Keratinocyte (primary cell): ENCODE measurements around the gene P2RY13. TPM values are rescaled to one million over a fixed set of nuclear protein-coding genes. Genes with fewer than 3 reads are reported as not detected.

Experiments
- DNase-seq: peaks from one replicate; pipeline ENCODE4 v3.0.0-alpha.2; 2011; ENCODE audit warnings: low read depth, missing footprints, low spot score
- FAIRE-seq: peaks from 2 replicates; lab custom pipeline; 2011; peaks lifted over from hg19 to GRCh38; lab: Jason Lieb, UNC
- H2AFZ ChIP-seq: 2 replicates; pipeline ENCODE4 v1.6.0; 2012; ENCODE audit warnings: low read length, control low read depth, inconsistent platforms; ENCODE audit not compliant: control insufficient read depth
- H3K27ac ChIP-seq: 2 replicates; pipeline ENCODE4 v1.5.1; 2011; ENCODE audit warnings: low read length; ENCODE audit not compliant: control insufficient read depth, insufficient read depth
- H3K27me3 ChIP-seq: 3 replicates; pipeline ENCODE4 v1.6.0; 2011; ENCODE audit warnings: low read length; ENCODE audit not compliant: control insufficient read depth, insufficient read depth; ENCODE audit errors: extremely low read depth
- H3K36me3 ChIP-seq, 2 experiments: 2 replicates in 1 of 2; 3 replicates in 1 of 2; pipeline ENCODE4 v1.5.1; 2011; ENCODE audit warnings: low read length in 2 of 2, mild to moderate bottlenecking in 1 of 2; ENCODE audit not compliant: control insufficient read depth in 2 of 2, insufficient read depth in 2 of 2; ENCODE audit errors: extremely low read depth in 1 of 2
- H3K4me1 ChIP-seq: 3 replicates; pipeline ENCODE4 v1.5.1; 2011; ENCODE audit warnings: low read length; ENCODE audit not compliant: control insufficient read depth, insufficient read depth; ENCODE audit errors: extremely low read depth
- H3K4me2 ChIP-seq: 3 replicates; pipeline ENCODE4 v1.6.0; 2011; ENCODE audit warnings: low read depth, low read length; ENCODE audit not compliant: control insufficient read depth, insufficient read depth; ENCODE audit errors: extremely low read depth
- H3K4me3 ChIP-seq, 3 experiments: fragments of 200-600 bp in 1 of 3; sonication (generic) in 1 of 3; 2 replicates in 2 of 3; 3 replicates in 1 of 3; pipeline ENCODE4 v1.5.1; 2011 to 2016; ENCODE audit warnings: low read length in 3 of 3, mild to moderate bottlenecking in 3 of 3, control low read depth in 2 of 3, inconsistent platforms in 1 of 3, low read depth in 1 of 3, mixed read lengths in 1 of 3, mixed run types in 1 of 3, moderate library complexity in 1 of 3; ENCODE audit not compliant: control insufficient read depth in 2 of 3, insufficient read depth in 2 of 3; ENCODE audit errors: extremely low read depth in 1 of 3
- H3K79me2 ChIP-seq: 2 replicates; pipeline ENCODE4 v1.6.0; 2012; ENCODE audit warnings: low read length; ENCODE audit not compliant: control insufficient read depth, insufficient read depth
- H3K9ac ChIP-seq: 3 replicates; pipeline ENCODE4 v1.6.0; 2011; ENCODE audit warnings: low read length; ENCODE audit not compliant: control insufficient read depth, insufficient read depth; ENCODE audit errors: extremely low read depth
- H3K9me1 ChIP-seq: 3 replicates; pipeline ENCODE4 v1.6.0; 2011; ENCODE audit warnings: low read length; ENCODE audit not compliant: control insufficient read depth, insufficient read depth; ENCODE audit errors: extremely low read depth
- H3K9me3 ChIP-seq: 2 replicates; pipeline ENCODE4 v1.5.1; 2012; ENCODE audit warnings: low read depth, low read length; ENCODE audit not compliant: control insufficient read depth
- H4K20me1 ChIP-seq: 3 replicates; pipeline ENCODE4 v1.6.0; 2011; ENCODE audit warnings: low read length; ENCODE audit not compliant: control insufficient read depth, insufficient read depth; ENCODE audit errors: extremely low read depth
- CTCF ChIP-seq, 3 experiments: IDR thresholded peaks in 1 of 3; conservative IDR thresholded peaks in 1 of 3; optimal IDR thresholded peaks in 1 of 3; 2 replicates in 2 of 3; 3 replicates in 1 of 3; pipeline versions ENCODE3 to v1.5.1; 2011; ENCODE audit warnings: low read length in 3 of 3, mild to moderate bottlenecking in 3 of 3, moderate library complexity in 2 of 3, control low read depth in 1 of 3, inconsistent platforms in 1 of 3; ENCODE audit not compliant: insufficient read depth in 2 of 3; ENCODE audit errors: extremely low read depth in 1 of 3
- EZH2 ChIP-seq: IDR thresholded peaks from one replicate; pipeline ENCODE4 v1.6.1; 2012; ENCODE audit warnings: inconsistent platforms, mild to moderate bottlenecking, low read length, moderate library complexity
- dilution Hi-C: fragments of 300-500 bp; cut with MboI; formaldehyde crosslinking; loops from one replicate; pipeline ENCODE4 v1.7.0; 2020; ENCODE audit warnings: low sequenced_read_pairs; ENCODE audit not compliant: extremely low pct_ligation_motif_present
- polyA plus RNA-seq, 5 experiments: library from polyadenylated mRNA; depleted of rRNA in 3 of 5; stranded (reverse) in 3 of 5; stranded (forward) in 1 of 5; unstranded in 1 of 5; fragments of >200 nt; gene quantifications; 1 replicate in 1 of 5; 2 replicates in 3 of 5; 3 replicates in 1 of 5; pipeline versions ENCODE4 v1.2.1 to v1.2.3, GENCODE V29; 2011 to 2012; ENCODE audit warnings: missing spikeins in 2 of 5, low read depth in 1 of 5, low replicate concordance in 1 of 5

The P2RY13 gene
- polyA plus RNA-seq, 1 donor (not counting 4 experiments of a cell fraction or from before 2014, with no cell fraction given): not detected

- H3K27me3 ChIP-seq: no peaks in the 10 kb centered on the region
- peaks cover 3% of the 10 kb centered on the region for H4K20me1 ChIP-seq
- dilution Hi-C loops: no loop called here
- no peak for TF ChIP-seq EZH2
- no peak for TF ChIP-seq CTCF (optimal IDR thresholded peaks at IDR 0.05 in 1 of 3, IDR thresholded peaks at IDR 0.05 in 1 of 3, conservative IDR thresholded peaks at IDR 0.05 in 1 of 3; ENCODE audit: extremely low read depth in 1 of 3, insufficient read depth in 2 of 3, low read length in 3 of 3)
- FAIRE-seq (peak; percentile 91), DNase-seq (no peak)
- peak overlapping the region; percentile 94 for H3K9ac ChIP-seq
- H3K79me2 ChIP-seq: peaks cover 56% of the 10 kb centered on the region
- peak overlapping the region; percentile 98 for H3K27ac ChIP-seq
- no peak overlapping the region for H2AFZ ChIP-seq
- peaks cover 56% of the 10 kb centered on the region for H3K4me1 ChIP-seq
- no peaks in the 10 kb centered on the region for H3K9me3 ChIP-seq
- H3K4me3 ChIP-seq: peak overlapping the region; percentile 75 to 93 (median 92)
- no peaks in the 10 kb centered on the region for H3K9me1 ChIP-seq
- peak overlapping the region; percentile 95 for H3K4me2 ChIP-seq
- peaks cover 4 to 16% of the 10 kb centered on the region in 2 experiments for H3K36me3 ChIP-seq
Observed at GRCh38 chr3:151315846-151316245, 13.5 kb downstream of the P2RY13 start.

GRCh38 chr3:151315136-151315535, 14.2 kb downstream of the P2RY13 start:
- dilution Hi-C loops: no loop called here
- H3K4me1 ChIP-seq: peaks cover 52% of the 10 kb centered on the region
- peak overlapping the region; percentile 75 to 93 (median 92) for H3K4me3 ChIP-seq
- no peaks in the 10 kb centered on the region for H3K27me3 ChIP-seq
- DNase-seq (no peak), FAIRE-seq (peak; percentile 92)
- H3K4me2 ChIP-seq: peak overlapping the region; percentile 95
- peak overlapping the region; percentile 98 for H3K27ac ChIP-seq
- H4K20me1 ChIP-seq: peaks cover 3% of the 10 kb centered on the region
- peaks cover 63% of the 10 kb centered on the region for H3K79me2 ChIP-seq
- TF ChIP-seq EZH2 (no peak), CTCF (optimal IDR thresholded peaks at IDR 0.05 in 1 of 3, IDR thresholded peaks at IDR 0.05 in 1 of 3, conservative IDR thresholded peaks at IDR 0.05 in 1 of 3; ENCODE audit: extremely low read depth in 1 of 3, insufficient read depth in 2 of 3, low read length in 3 of 3) (no peak)
- H3K9ac ChIP-seq: peak overlapping the region; percentile 94
- H3K9me3 ChIP-seq: no peaks in the 10 kb centered on the region
- H3K9me1 ChIP-seq: no peaks in the 10 kb centered on the region
- H3K36me3 ChIP-seq: peaks cover 4 to 19% of the 10 kb centered on the region in 2 experiments
- no peak overlapping the region for H2AFZ ChIP-seq
